Keratinocyte (primary cell): ENCODE results near the gene CCNB1IP1.
"Not testable (repeated sequence)": the region's sequence is repeated elsewhere in the genome, so short reads cannot be mapped to it uniquely, and the experiment has no call there.

Experiments used
- EZH2 ChIP-seq: IDR thresholded peaks from one replicate; pipeline ENCODE4 v1.6.1; 2012; ENCODE audit warnings: inconsistent platforms, mild to moderate bottlenecking, low read length, moderate library complexity
- TF ChIP-seq, protein P1 (sequence below), 3 experiments: IDR thresholded peaks in 1 of 3; conservative IDR thresholded peaks in 1 of 3; optimal IDR thresholded peaks in 1 of 3; 2 replicates in 2 of 3; 3 replicates in 1 of 3; pipeline versions ENCODE3 to v1.5.1; 2011; ENCODE audit warnings: low read length in 3 of 3, mild to moderate bottlenecking in 3 of 3, moderate library complexity in 2 of 3, control low read depth in 1 of 3, inconsistent platforms in 1 of 3; ENCODE audit not compliant: insufficient read depth in 2 of 3; ENCODE audit errors: extremely low read depth in 1 of 3

DNA sequence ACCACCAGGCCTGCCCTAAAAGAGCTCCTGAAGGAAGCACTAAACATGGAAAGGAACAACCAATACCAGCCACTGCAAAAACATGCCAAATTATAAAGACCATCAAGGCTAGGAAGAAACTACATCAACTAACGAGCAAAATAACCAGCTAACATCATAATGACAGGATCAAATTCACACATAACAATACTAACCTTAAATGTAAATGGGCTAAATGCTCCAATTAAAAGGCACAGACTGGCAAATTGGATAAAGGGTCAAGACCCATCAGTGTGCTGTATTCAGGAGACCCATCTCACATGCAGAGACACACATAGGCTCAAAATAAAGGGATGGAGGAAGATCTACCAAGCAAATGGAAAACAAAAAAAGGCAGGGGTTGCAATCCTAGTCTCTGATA, 51.1 kb downstream of the CCNB1IP1 start:
- TF ChIP-seq, protein P1, sequence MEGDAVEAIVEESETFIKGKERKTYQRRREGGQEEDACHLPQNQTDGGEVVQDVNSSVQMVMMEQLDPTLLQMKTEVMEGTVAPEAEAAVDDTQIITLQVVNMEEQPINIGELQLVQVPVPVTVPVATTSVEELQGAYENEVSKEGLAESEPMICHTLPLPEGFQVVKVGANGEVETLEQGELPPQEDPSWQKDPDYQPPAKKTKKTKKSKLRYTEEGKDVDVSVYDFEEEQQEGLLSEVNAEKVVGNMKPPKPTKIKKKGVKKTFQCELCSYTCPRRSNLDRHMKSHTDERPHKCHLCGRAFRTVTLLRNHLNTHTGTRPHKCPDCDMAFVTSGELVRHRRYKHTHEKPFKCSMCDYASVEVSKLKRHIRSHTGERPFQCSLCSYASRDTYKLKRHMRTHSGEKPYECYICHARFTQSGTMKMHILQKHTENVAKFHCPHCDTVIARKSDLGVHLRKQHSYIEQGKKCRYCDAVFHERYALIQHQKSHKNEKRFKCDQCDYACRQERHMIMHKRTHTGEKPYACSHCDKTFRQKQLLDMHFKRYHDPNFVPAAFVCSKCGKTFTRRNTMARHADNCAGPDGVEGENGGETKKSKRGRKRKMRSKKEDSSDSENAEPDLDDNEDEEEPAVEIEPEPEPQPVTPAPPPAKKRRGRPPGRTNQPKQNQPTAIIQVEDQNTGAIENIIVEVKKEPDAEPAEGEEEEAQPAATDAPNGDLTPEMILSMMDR (optimal IDR thresholded peaks at IDR 0.05 in 1 of 3, IDR thresholded peaks at IDR 0.05 in 1 of 3, conservative IDR thresholded peaks at IDR 0.05 in 1 of 3; ENCODE audit: extremely low read depth in 1 of 3, insufficient read depth in 2 of 3, low read length in 3 of 3), result not testable (repeated sequence)
- not testable (repeated sequence) for TF ChIP-seq EZH2
